Measurements from ENCODE around the gene RPS4Y1. TPM values are rescaled to one million over a fixed set of nuclear protein-coding genes. Genes with fewer than 3 reads are reported as not detected.

The RPS4Y1 gene
- total and polyA plus RNA-seq, 2 of the 8 experiments (the other 6 are each of a cell fraction or from before 2014, with no cell fraction given): 259 to 790 TPM

DNA sequence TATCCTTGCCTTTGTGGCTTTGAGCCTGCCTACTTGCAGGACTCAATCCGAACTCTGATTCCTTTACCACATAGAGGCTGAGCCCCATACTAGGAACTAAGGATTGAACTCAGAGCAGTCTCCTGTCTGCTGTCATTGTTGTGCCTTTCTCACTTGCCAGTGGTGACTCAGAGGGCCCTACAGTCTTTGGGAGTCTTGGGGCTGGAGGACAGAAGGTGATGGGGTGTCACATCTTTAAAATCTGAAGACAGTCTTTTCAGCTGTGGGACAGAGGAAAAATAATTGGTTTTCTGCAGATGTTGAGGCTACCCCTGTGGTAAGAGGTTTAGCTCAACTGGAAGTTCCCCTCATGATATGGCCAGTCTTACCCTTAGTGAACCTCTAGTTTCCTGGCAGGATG lies 8.0 kb downstream of the RPS4Y1 start (continued):
- TF ChIP-seq, protein P1, sequence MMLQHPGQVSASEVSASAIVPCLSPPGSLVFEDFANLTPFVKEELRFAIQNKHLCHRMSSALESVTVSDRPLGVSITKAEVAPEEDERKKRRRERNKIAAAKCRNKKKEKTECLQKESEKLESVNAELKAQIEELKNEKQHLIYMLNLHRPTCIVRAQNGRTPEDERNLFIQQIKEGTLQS (IDR thresholded peaks at IDR 0.05; ENCODE audit: insufficient read depth, low read depth, low read length): no peak

Data from H1 (cell line).